Measurements from ENCODE around the gene ZYX.
A peak's percentile ranks its signal among the peaks of the same experiment; 100 is the strongest.

The ZYX gene

DNA sequence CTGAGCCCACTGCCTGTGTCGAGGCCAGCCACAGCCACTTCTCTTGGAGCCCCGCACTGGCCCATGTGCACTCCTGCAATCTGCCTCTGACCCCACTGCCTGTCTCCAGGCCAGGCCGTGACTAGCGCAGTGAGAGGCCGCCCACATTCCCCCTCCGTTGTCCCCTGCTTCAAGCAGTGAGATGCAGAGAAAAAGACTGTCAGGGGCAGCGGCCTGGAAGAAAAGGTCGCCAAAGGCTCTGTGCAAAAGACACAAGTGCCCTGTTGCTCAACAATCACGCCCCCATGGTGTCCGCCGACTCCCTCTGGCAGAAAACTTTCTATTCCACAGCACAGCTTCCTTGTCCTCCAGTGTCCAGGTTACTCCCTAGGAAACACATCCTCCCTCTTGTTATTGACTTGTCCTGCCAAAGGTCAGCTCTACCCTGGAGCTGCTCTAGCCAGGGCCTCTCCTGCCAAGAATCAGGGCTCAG, 28.6 kb upstream of the ZYX start:
- Histone ChIP-seq H3K27me3 (ENCODE audit: insufficient read depth, low read length) (peaks cover 22% of the 10 kb centered on the region), H3K27ac (ENCODE audit: low read depth, low read length) (no peak overlapping the region), H3K4me3 (ENCODE audit: low read depth, low read length) (no peak overlapping the region), H3K4me1 (ENCODE audit: control insufficient read depth, insufficient read depth, low read length, unreplicated experiment) (no peaks in the 10 kb centered on the region), H3K36me3 (ENCODE audit: insufficient read depth, low read length) (no peaks in the 10 kb centered on the region), H3K79me2 (ENCODE audit: control insufficient read depth, insufficient read depth, low read length, unreplicated experiment) (no peaks in the 10 kb centered on the region), H2AFZ (ENCODE audit: low read length, unreplicated experiment) (no peak overlapping the region)

DNA sequence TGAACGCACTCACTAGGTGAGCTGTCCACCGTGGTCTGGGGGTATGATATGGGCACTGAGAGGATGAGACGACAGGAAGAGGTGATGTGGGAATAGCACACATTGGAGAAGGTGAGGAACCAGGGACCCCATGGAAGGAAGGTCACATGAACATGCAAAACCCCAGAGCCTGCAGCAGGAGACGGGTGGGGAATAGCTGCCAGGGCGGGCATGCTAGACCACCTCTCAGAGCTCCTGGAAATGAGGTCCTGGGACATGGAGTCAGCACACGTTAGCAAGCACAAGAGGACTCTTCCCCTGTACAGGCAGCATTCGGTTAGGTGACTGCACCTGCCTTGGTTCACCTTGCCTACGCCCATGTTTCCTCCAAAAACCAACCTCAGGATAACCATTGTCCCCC, 26.8 kb upstream of the ZYX start:
- Histone ChIP-seq H3K27ac (ENCODE audit: low read depth, low read length) (no peak overlapping the region), H3K27me3 (ENCODE audit: insufficient read depth, low read length) (peaks cover 13% of the 10 kb centered on the region), H2AFZ (ENCODE audit: low read length, unreplicated experiment) (no peak overlapping the region), H3K36me3 (ENCODE audit: insufficient read depth, low read length) (no peaks in the 10 kb centered on the region), H3K4me3 (ENCODE audit: low read depth, low read length) (no peak overlapping the region), H3K79me2 (ENCODE audit: control insufficient read depth, insufficient read depth, low read length, unreplicated experiment) (no peaks in the 10 kb centered on the region), H3K4me1 (ENCODE audit: control insufficient read depth, insufficient read depth, low read length, unreplicated experiment) (no peaks in the 10 kb centered on the region)

DNA sequence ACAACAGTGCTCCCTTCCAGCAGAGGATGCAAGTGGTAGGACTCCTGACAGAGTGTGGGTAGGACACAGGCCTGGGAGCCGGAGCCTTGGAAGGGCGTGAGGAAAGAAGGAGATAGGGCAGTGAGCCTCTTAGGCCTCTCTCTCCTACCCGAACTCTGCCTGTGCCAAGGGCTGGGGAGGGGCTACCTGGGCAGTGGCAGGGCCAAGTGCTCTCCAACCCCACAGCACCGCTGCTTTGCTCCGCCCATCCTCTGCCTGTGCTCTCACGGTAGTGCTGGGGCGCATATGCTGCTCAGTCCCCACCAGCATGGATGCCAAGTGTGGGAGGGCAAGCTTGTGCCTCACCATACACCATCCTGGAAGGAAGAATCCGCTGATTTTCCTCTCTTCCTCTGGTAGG, 26.2 kb upstream of the ZYX start:
- H3K4me1 ChIP-seq (ENCODE audit: control insufficient read depth, insufficient read depth, low read length, unreplicated experiment): no peaks in the 10 kb centered on the region
- H3K27ac ChIP-seq (ENCODE audit: low read depth, low read length): no peak overlapping the region
- no peak overlapping the region for H2AFZ ChIP-seq (ENCODE audit: low read length, unreplicated experiment)
- no peak overlapping the region for H3K4me3 ChIP-seq (ENCODE audit: low read depth, low read length)
- no peaks in the 10 kb centered on the region for H3K79me2 ChIP-seq (ENCODE audit: control insufficient read depth, insufficient read depth, low read length, unreplicated experiment)
- peaks cover 13% of the 10 kb centered on the region; the same call in 1 of the 2 replicates for H3K27me3 ChIP-seq (ENCODE audit: insufficient read depth, low read length)
- no peaks in the 10 kb centered on the region for H3K36me3 ChIP-seq (ENCODE audit: insufficient read depth, low read length)

DNA sequence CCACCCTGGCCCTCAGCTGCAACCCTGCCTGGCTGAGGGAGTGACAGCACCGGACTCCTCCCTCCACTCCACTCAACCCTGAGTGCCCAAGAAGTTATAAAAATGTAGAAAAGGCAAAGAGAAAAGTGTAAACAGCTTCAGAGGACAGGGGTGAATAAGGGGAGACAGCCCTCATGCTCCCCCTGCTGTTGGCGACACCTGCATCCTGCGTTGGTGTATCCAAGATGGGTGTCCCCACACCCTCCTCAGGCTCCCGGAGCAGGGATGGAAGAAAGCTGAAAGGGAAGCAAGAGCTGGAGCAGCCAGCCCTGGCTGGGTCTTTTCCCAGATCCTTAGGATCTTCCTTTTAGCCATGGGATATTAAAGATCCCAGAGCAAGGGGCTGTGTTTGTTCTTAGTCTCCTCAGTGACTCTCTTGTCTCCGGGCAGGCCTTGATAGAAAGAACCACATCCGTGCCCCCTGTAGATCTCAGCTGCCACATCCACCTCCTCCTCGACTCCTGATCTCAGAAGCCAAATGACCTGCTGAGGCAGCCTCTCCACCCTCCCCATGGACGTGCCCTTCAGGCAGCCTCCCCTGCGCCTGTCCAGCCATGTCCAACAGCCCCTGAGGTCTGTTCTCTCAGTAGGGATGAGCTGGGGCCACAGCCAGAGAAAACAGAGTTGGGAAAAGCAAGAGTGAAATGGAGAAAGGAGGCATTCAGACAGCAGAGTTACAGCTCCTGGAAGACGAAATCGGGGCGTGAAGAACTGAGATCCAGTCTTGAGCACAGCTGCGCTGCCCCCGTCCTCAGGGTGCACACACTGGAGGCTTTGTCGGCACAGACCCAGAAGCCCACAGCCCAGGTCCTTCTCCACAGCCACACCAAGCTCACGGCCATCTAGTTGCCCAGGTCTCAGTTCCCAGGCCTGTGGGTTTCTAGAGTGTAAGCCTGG, 25.4 kb upstream of the ZYX start:
- no peak overlapping the region for H3K27ac ChIP-seq (ENCODE audit: low read depth, low read length)
- peaks cover 15% of the 10 kb centered on the region for H3K27me3 ChIP-seq (ENCODE audit: insufficient read depth, low read length)
- no peak overlapping the region for H3K4me3 ChIP-seq (ENCODE audit: low read depth, low read length)
- no peak overlapping the region for H2AFZ ChIP-seq (ENCODE audit: low read length, unreplicated experiment)
- H3K4me1 ChIP-seq (ENCODE audit: control insufficient read depth, insufficient read depth, low read length, unreplicated experiment): no peaks in the 10 kb centered on the region
- no peaks in the 10 kb centered on the region for H3K79me2 ChIP-seq (ENCODE audit: control insufficient read depth, insufficient read depth, low read length, unreplicated experiment)
- no peaks in the 10 kb centered on the region for H3K36me3 ChIP-seq (ENCODE audit: insufficient read depth, low read length)

DNA sequence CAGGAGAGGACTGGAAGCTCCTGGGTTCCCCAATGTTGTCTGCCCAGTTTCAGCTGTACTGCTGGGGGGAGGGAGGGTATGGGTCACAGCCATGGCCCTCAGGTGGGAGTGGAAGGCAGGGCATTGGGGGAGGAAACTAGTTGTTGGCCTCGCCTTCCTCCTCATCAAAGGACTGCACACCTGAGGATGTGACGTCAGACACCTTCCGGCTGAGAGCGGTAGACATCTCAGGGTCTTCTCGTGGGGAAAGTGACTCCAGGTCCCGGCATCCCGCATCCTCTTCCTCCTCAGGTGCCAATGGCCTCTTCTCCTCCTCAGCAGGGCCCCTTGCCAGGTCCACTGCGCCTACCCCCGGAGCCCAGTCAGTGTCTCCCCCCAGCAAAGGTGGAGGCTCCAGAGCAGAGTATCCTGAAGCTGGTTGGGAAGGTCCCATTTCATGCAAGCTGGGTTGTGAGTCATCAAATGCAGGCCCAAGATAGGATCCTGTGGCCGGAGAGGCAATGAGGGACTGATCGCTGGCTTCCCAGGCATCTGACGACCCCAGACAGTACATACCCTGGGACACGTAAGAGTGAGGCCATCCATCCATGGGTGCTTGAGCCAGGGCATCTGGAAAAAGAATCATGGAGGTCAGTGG, 24.6 kb upstream of the ZYX start:
- no peak overlapping the region for H2AFZ ChIP-seq (ENCODE audit: low read length, unreplicated experiment)
- H3K36me3 ChIP-seq (ENCODE audit: insufficient read depth, low read length): no peaks in the 10 kb centered on the region
- H3K27ac ChIP-seq (ENCODE audit: low read depth, low read length): no peak overlapping the region
- H3K79me2 ChIP-seq (ENCODE audit: control insufficient read depth, insufficient read depth, low read length, unreplicated experiment): no peaks in the 10 kb centered on the region
- no peaks in the 10 kb centered on the region for H3K4me1 ChIP-seq (ENCODE audit: control insufficient read depth, insufficient read depth, low read length, unreplicated experiment)
- no peak overlapping the region for H3K4me3 ChIP-seq (ENCODE audit: low read depth, low read length)
- H3K27me3 ChIP-seq (ENCODE audit: insufficient read depth, low read length): peaks cover 23% of the 10 kb centered on the region

DNA sequence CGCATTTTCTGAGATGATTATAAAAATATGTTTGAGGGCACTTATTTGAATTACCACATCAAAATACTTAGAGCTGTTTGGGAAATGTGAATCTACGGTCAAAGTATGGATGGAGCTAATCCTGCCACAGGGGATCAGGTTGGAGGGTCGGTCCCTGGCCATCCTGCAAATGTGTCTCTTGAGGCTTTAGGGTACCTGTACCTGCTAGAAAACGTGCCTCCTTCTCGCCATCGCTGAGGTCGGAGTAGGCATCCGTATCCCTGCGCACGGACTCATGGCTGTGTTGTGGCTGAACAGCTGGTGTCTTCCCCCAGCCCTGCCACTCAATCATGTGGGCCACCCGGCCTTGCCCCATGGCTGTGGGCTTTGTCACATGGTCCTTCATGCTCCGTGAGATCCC, 22.5 kb upstream of the ZYX start:
- no peaks in the 10 kb centered on the region for H3K36me3 ChIP-seq (ENCODE audit: insufficient read depth, low read length)
- H3K4me3 ChIP-seq (ENCODE audit: low read depth, low read length): no peak overlapping the region
- no peaks in the 10 kb centered on the region for H3K79me2 ChIP-seq (ENCODE audit: control insufficient read depth, insufficient read depth, low read length, unreplicated experiment)
- no peak overlapping the region for H2AFZ ChIP-seq (ENCODE audit: low read length, unreplicated experiment)
- no peaks in the 10 kb centered on the region for H3K4me1 ChIP-seq (ENCODE audit: control insufficient read depth, insufficient read depth, low read length, unreplicated experiment)
- peaks cover 42% of the 10 kb centered on the region for H3K27me3 ChIP-seq (ENCODE audit: insufficient read depth, low read length)
- H3K27ac ChIP-seq (ENCODE audit: low read depth, low read length): no peak overlapping the region

DNA sequence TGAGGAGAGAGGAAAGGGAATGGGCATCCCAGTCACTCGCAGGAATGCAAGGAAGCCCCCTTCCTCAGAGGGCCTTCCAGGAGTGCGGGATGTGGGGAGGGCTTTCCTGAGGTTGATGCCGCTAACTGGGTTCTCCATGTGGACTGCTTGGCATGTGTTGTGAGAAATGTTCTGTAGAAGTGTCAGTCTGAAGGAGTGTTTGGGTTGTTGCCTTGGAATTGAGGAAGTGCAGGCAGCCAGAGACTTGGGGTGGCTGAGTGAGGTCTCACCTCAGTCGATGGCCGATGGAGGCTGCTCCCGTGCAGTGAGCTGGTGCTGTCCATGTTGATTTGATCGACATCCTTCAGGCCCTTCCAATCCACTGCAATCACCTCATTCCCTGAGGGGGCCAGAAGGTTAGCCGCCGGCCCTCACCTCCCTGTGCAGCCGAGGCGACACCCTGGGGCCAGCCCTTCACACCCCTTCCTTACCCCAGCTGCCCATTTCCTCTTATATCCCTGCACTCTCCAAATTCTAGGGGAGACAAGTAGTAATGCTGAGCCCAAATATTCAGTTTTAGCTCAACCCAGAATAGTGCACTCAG, 21.3 kb upstream of the ZYX start:
- no peaks in the 10 kb centered on the region for H3K4me1 ChIP-seq (ENCODE audit: control insufficient read depth, insufficient read depth, low read length, unreplicated experiment)
- no peak overlapping the region for H3K4me3 ChIP-seq (ENCODE audit: low read depth, low read length)
- no peaks in the 10 kb centered on the region for H3K36me3 ChIP-seq (ENCODE audit: insufficient read depth, low read length)
- H3K79me2 ChIP-seq (ENCODE audit: control insufficient read depth, insufficient read depth, low read length, unreplicated experiment): no peaks in the 10 kb centered on the region
- peaks cover 54% of the 10 kb centered on the region for H3K27me3 ChIP-seq (ENCODE audit: insufficient read depth, low read length)
- H2AFZ ChIP-seq (ENCODE audit: low read length, unreplicated experiment): no peak overlapping the region
- no peak overlapping the region for H3K27ac ChIP-seq (ENCODE audit: low read depth, low read length)

DNA sequence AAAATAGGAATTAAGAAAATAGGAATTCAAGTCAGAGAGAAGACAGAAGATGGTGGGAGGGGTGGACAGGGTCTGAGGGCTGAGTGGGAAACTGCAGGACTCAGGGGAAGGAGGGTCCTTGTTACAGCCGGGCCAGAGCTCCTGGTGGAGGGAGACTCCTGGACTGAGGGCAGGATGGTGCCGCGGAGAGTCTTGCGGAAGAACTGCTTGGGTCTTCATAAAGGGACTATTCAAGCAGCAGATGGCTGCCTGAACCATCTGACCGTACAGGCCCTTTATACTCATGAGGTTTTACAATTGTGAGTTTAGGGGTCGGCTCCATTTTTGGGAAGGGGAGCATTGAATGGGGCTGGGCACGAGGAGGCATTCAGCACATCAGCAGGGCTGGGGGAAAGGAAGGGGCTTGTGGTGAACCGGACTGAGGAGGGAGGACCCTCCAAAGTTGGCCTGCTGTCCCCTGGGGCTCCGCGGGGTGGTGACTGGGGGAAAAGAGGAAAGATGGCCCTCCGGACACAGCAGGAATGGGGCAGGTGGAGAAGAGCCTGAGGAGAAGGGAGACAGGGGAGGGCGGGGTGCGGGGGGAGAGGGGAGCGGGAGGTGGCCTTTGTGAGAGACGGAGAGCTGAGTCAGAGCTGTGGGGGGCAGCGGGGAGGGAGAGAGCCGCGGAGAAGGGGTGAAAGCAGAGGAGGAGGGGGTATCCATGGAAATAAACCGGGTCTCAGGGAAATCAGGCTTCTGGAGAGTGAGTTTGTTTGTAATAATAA, 20.2 kb upstream of the ZYX start:
- H3K27ac ChIP-seq (ENCODE audit: low read depth, low read length): no peak overlapping the region
- no peaks in the 10 kb centered on the region for H3K79me2 ChIP-seq (ENCODE audit: control insufficient read depth, insufficient read depth, low read length, unreplicated experiment)
- H3K4me1 ChIP-seq (ENCODE audit: control insufficient read depth, insufficient read depth, low read length, unreplicated experiment): no peaks in the 10 kb centered on the region
- H3K4me3 ChIP-seq (ENCODE audit: low read depth, low read length): no peak overlapping the region; the same call in 1 of the 2 replicates
- peaks cover 60% of the 10 kb centered on the region for H3K27me3 ChIP-seq (ENCODE audit: insufficient read depth, low read length)
- no peaks in the 10 kb centered on the region for H3K36me3 ChIP-seq (ENCODE audit: insufficient read depth, low read length)
- no peak overlapping the region for H2AFZ ChIP-seq (ENCODE audit: low read length, unreplicated experiment)

DNA sequence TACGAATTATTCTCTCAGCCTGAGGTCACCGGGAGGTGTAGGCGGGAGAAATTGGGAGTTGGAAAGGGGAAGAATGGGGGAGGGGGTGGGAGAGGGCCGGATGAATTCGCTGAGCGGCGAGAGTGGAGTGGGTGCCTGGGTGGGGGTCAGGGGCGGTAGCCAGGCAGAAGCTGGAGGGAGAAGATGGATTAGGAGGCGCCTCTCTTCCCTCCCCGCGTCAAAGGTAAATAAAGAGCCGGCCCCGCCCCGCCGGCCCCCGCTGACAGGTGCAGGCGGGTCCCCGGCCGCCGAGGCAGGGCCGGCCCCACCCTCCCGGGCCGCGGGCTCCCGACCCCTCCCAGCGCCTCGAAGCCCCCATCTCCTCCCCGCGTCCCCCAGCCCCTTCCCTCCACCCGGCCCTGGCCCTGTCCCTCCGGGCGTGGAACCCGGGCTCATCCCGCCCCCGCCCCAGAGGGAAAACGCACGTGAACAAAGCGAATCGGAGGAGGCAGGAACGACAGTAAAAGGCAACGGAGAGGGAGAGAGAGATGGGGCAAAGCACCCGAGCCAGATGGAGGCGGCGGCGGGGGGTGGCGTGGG, 19.5 kb upstream of the ZYX start:
- Histone ChIP-seq H3K27me3 (ENCODE audit: insufficient read depth, low read length) (peaks cover 62% of the 10 kb centered on the region), H3K36me3 (ENCODE audit: insufficient read depth, low read length) (no peaks in the 10 kb centered on the region), H3K4me3 (ENCODE audit: low read depth, low read length) (peak overlapping the region; percentile 85), H3K4me1 (ENCODE audit: control insufficient read depth, insufficient read depth, low read length, unreplicated experiment) (no peaks in the 10 kb centered on the region), H3K27ac (ENCODE audit: low read depth, low read length) (no peak overlapping the region), H3K79me2 (ENCODE audit: control insufficient read depth, insufficient read depth, low read length, unreplicated experiment) (no peaks in the 10 kb centered on the region), H2AFZ (ENCODE audit: low read length, unreplicated experiment) (peak overlapping the region; percentile 91)
